Neural cell (in vitro differentiated cells): ENCODE results near the gene PLA2G4E. TPM values are rescaled to one million over a fixed set of nuclear protein-coding genes. Genes with fewer than 3 reads are reported as not detected.

Source experiments
- H2AFZ ChIP-seq: fragments of 200-600, 300-800 bp; sonication (generic), shearing (Covaris generic); 2 replicates; pipeline ENCODE4 v1.6.0; 2014; ENCODE audit warnings: low read depth, mild to moderate bottlenecking, antibody characterized with exemption, low read length, moderate library complexity
- H3F3A ChIP-seq: fragments of 200-600 bp; shearing (Covaris generic); 2 replicates; pipeline ENCODE4 v1.6.1; 2016; ENCODE audit warnings: mild to moderate bottlenecking, moderate library complexity, mixed read lengths, antibody characterized with exemption, low read length; ENCODE audit not compliant: insufficient read depth, poor library complexity, severe bottlenecking
- H3K27ac ChIP-seq: fragments of 200-600, 300-800 bp; sonication (generic), shearing (Covaris generic); 2 replicates; pipeline ENCODE4 v1.5.1; 2014; ENCODE audit warnings: mild to moderate bottlenecking, low read length, moderate library complexity
- H3K27me3 ChIP-seq: fragments of 300-800, 200-600 bp; sonication (generic), shearing (Covaris generic); 2 replicates; pipeline ENCODE4 v1.6.0; 2014; ENCODE audit warnings: mild to moderate bottlenecking, low read depth, low read length, moderate library complexity; ENCODE audit not compliant: insufficient read depth
- H3K36me3 ChIP-seq: fragments of 300-800, 200-600 bp; sonication (generic), shearing (Covaris generic); 2 replicates; pipeline ENCODE4 v1.5.1; 2014; ENCODE audit warnings: mild to moderate bottlenecking, antibody characterized with exemption, low read length, moderate library complexity; ENCODE audit not compliant: insufficient read depth
- H3K4me2 ChIP-seq: fragments of 300-800, 200-600 bp; sonication (generic), shearing (Covaris generic); 2 replicates; pipeline ENCODE4 v1.6.0; 2014; ENCODE audit warnings: mild to moderate bottlenecking, low read length
- H3K4me3 ChIP-seq: fragments of 300-800, 200-600 bp; sonication (generic), shearing (Covaris generic); 2 replicates; pipeline ENCODE4 v1.5.1; 2014; ENCODE audit warnings: mild to moderate bottlenecking, low read length, moderate library complexity
- H3K79me2 ChIP-seq: fragments of 200-600 bp; shearing (Covaris generic); replicated peaks from 2 replicates; pipeline ENCODE4 v1.6.0; 2014; ENCODE audit warnings: mild to moderate bottlenecking, low read length, moderate library complexity; ENCODE audit not compliant: insufficient read depth
- H3K9ac ChIP-seq: fragments of 300-800, 200-600 bp; sonication (generic), shearing (Covaris generic); 2 replicates; pipeline ENCODE4 v1.6.1; 2016; ENCODE audit warnings: mild to moderate bottlenecking, low read length, mixed read lengths
- H3K9me2 ChIP-seq: fragments of 200-600 bp; shearing (Covaris generic); 2 replicates; pipeline ENCODE4 v1.6.1; 2016; ENCODE audit warnings: mild to moderate bottlenecking, low read length, mixed read lengths; ENCODE audit not compliant: insufficient read depth
- H3K9me3 ChIP-seq: fragments of 200-600, 300-800 bp; sonication (generic), shearing (Covaris generic); 2 replicates; pipeline ENCODE4 v1.6.1; 2016; ENCODE audit warnings: mild to moderate bottlenecking, mixed run types, low read length, moderate library complexity, mixed read lengths
- H4K20me1 ChIP-seq: fragments of 200-600 bp; shearing (Covaris generic); 2 replicates; pipeline ENCODE4 v1.6.1; 2016; ENCODE audit warnings: mild to moderate bottlenecking, mixed run types; ENCODE audit not compliant: insufficient read depth
- MXI1 ChIP-seq: fragments of 450-650 bp; conservative IDR thresholded peaks from 2 replicates; pipeline ENCODE4 v1.6.1; 2014; ENCODE audit warnings: antibody characterized with exemption, mild to moderate bottlenecking; ENCODE audit not compliant: poor library complexity, severe bottlenecking
- polyA plus RNA-seq: library from polyadenylated mRNA; depleted of rRNA; stranded (reverse); fragments of >200 nt; gene quantifications from 2 replicates; pipeline ENCODE4 v1.2.3, GENCODE V29; 2014

PLA2G4E gene
- polyA plus RNA-seq, 1 donor from 2014 or later, result not detected

DNA sequence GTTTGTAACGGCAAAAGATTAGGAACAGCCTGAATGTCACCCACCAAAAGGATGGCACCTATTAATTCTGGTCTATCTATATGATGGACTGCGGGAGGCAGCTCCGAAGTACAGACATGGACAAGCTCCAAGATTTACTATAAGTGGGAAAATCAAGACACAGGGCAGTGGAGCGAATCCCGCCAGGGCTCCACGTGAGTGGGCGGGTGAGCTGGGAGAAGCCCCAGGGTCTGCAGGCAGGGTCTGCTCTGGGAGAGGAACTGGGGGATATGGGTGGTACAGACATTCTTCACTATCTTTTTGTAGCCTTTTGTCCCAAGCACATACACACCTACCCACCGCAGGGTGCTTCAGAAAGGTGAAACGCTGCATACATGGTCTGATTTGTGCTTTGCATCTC is 88.7 kb downstream of the PLA2G4E start:
- no peak overlapping the region for H3K4me2 ChIP-seq
- H3K79me2 ChIP-seq, result no peaks in the 10 kb centered on the region
- H3K9me2 ChIP-seq, result no peaks in the 10 kb centered on the region
- no peak overlapping the region for H3K4me3 ChIP-seq
- H2AFZ ChIP-seq, result no peak overlapping the region
- no peaks in the 10 kb centered on the region for H3K9me3 ChIP-seq
- no peaks in the 10 kb centered on the region for H3K27me3 ChIP-seq
- H3K9ac ChIP-seq, result no peak overlapping the region
- no peaks in the 10 kb centered on the region for H4K20me1 ChIP-seq
- no peaks in the 10 kb centered on the region for H3F3A ChIP-seq
- H3K27ac ChIP-seq, result no peak overlapping the region
- TF ChIP-seq MXI1, result no peak
- no peaks in the 10 kb centered on the region for H3K36me3 ChIP-seq

Other genes starting within 250 kb of the PLA2G4E start
- 30.3 and 39.9 TPM in 2 replicates for gene MAPKBP1, start 246.6 kb downstream of the PLA2G4E start, polyA plus RNA-seq
- 14.0 and 19.8 TPM in 2 replicates for gene JMJD7, start 192.9 kb downstream of the PLA2G4E start, polyA plus RNA-seq
- 11.3 and 26.2 TPM in 2 replicates for gene PLA2G4B, start 182.2 kb downstream of the PLA2G4E start, polyA plus RNA-seq
- gene SPTBN5, start 127.0 kb downstream of the PLA2G4E start, polyA plus RNA-seq, result 0.01 and 0.04 TPM in 2 replicates
- gene EHD4, start 48.5 kb downstream of the PLA2G4E start, polyA plus RNA-seq, result 0.09 and 0.34 TPM in 2 replicates
- not detected in 2 replicates for gene PLA2G4D, start 73.5 kb upstream of the PLA2G4E start, polyA plus RNA-seq
- gene PLA2G4F, start 135.6 kb upstream of the PLA2G4E start, polyA plus RNA-seq, result not detected in 2 replicates
- gene VPS39, start 187.3 kb upstream of the PLA2G4E start, polyA plus RNA-seq, result 59.9 and 73.5 TPM in 2 replicates